Tibial nerve (tissue), 4 donors: ENCODE measurements around the gene NUP155. TPM values are rescaled to one million over a fixed set of nuclear protein-coding genes. Genes with fewer than 3 reads are reported as not detected.
"Not testable (repeated sequence)": the region's sequence is repeated elsewhere in the genome, so short reads cannot be mapped to it uniquely, and the experiment has no call there.

Experiments used
- DNase-seq, 2 donors: peaks; one replicate each; pipeline ENCODE4 v3.0.0-alpha.2; 2019; ENCODE audit warnings: low spot score in 2 of 2
- H3K27ac ChIP-seq, 4 donors: fragments of 200-600 bp; sonication (generic) in 3 of 4; one replicate each; pipeline ENCODE4 v1.5.1; 2017 to 2019; ENCODE audit warnings: mild to moderate bottlenecking in 1 of 4
- H3K27me3 ChIP-seq, 2 donors: fragments of 200-600 bp; sonication (generic) in 1 of 2; one replicate each; pipeline versions ENCODE4 v1.5.1 to v1.6.0; 2017 to 2019
- H3K36me3 ChIP-seq, 3 donors: fragments of 200-600 bp; sonication (generic); one replicate each; pipeline ENCODE4 v1.5.1; 2018 to 2019
- H3K4me1 ChIP-seq, 4 donors: fragments of 200-600 bp; sonication (generic) in 3 of 4; one replicate each; pipeline ENCODE4 v1.5.1; 2017 to 2019
- H3K4me3 ChIP-seq, 4 donors: fragments of 200-600 bp; sonication (generic) in 3 of 4; one replicate each; pipeline ENCODE4 v1.5.1; 2017 to 2019; ENCODE audit warnings: mild to moderate bottlenecking in 1 of 4, moderate library complexity in 1 of 4
- H3K9me3 ChIP-seq, 4 donors: fragments of 200-600 bp; sonication (generic) in 3 of 4; one replicate each; pipeline ENCODE4 v1.5.1; 2017 to 2019
- CTCF ChIP-seq, 5 experiments: fragments of 200-600 bp in 3 of 5; fragments of 450-650 bp in 2 of 5; sonication (generic) in 3 of 5; IDR thresholded peaks; one replicate each; pipeline ENCODE4 v1.5.1; 2016 to 2019; ENCODE audit warnings: antibody characterized with exemption in 5 of 5, mild to moderate bottlenecking in 3 of 5, moderate library complexity in 2 of 5
- EP300 ChIP-seq, 2 donors: sonication (generic); formaldehyde crosslinking; IDR thresholded peaks; one replicate each; pipeline ENCODE4 v1.6.1; 2017; ENCODE audit warnings: antibody characterized with exemption in 2 of 2, mild to moderate bottlenecking in 1 of 2
- POLR2A ChIP-seq, 2 donors: fragments of 450-650 bp; IDR thresholded peaks; one replicate each; pipeline ENCODE4 v1.6.1; 2017; ENCODE audit warnings: antibody characterized with exemption in 2 of 2, mild to moderate bottlenecking in 2 of 2, moderate library complexity in 2 of 2
- WGBS, 2 donors: methylation state at CpG; one replicate each; pipeline ENCODE4 v1.1.5; 2018; 5-methylcytosine and 5-hydroxymethylcytosine counted together
- total RNA-seq, 4 donors: library from RNA; depleted of rRNA; stranded (reverse); fragments of >200 nt; gene quantifications; one replicate each; pipeline ENCODE4 v1.1.0, GENCODE V29; 2016

NUP155 gene
- total RNA-seq, 4 donors from 2014 or later: 20.4 to 25.5 (median 22.6) TPM

GRCh38 chr5:37396352-37396751, 25.4 kb upstream of the NUP155 start:
- Histone ChIP-seq H3K4me3 (no peak overlapping the region), H3K36me3 (peaks cover 0 to 85% (median 0%) of the 10 kb centered on the region in 3 donors), H3K27me3 (no peaks in the 10 kb centered on the region), H3K4me1 (no peaks in the 10 kb centered on the region), H3K27ac (no peak overlapping the region), H3K9me3 (no peaks in the 10 kb centered on the region)
- no peak for TF ChIP-seq CTCF (IDR thresholded peaks at IDR 0.05)
- TF ChIP-seq POLR2A (IDR thresholded peaks at IDR 0.05): no peak
- TF ChIP-seq EP300 (IDR thresholded peaks at IDR 0.05): no peak
- no peak for DNase-seq
- 85% methylated on average over 5 of the region's 5 CpGs for WGBS, 2 donors

GRCh38 chr5:37391591-37391990, 20.7 kb upstream of the NUP155 start:
- TF ChIP-seq CTCF (IDR thresholded peaks at IDR 0.05) (no peak), POLR2A (IDR thresholded peaks at IDR 0.05) (no peak), EP300 (IDR thresholded peaks at IDR 0.05) (no peak)
- no peak overlapping the region for H3K27ac ChIP-seq
- H3K4me3 ChIP-seq: no peak overlapping the region
- H3K27me3 ChIP-seq: no peaks in the 10 kb centered on the region
- peaks cover 0 to 59% (median 0%) of the 10 kb centered on the region in 3 donors for H3K36me3 ChIP-seq
- WGBS, 2 donors: 81 to 85% methylated on average over 3 of the region's 3 CpGs
- peaks cover 0 to 4% (median 0%) of the 10 kb centered on the region in 4 donors for H3K4me1 ChIP-seq
- no peaks in the 10 kb centered on the region for H3K9me3 ChIP-seq
- no peak for DNase-seq

- peak; percentile 48 to 81 (median 61) for TF ChIP-seq CTCF (IDR thresholded peaks at IDR 0.05)
- peak; percentile 21 to 87 for TF ChIP-seq EP300 (IDR thresholded peaks at IDR 0.05)
- peak in 1 of 2 donors; percentile 9 for TF ChIP-seq POLR2A (IDR thresholded peaks at IDR 0.05)
- Histone ChIP-seq H3K4me3 (peak within 1 kb of the TSS; percentile 79 to 90 (median 82)), H3K4me1 (peaks cover 0 to 17% (median 8%) of the 10 kb centered on the region in 4 donors), H3K36me3 (peaks cover 0 to 31% (median 0%) of the 10 kb centered on the region in 3 donors), H3K27ac (peak within 1 kb of the TSS in 2 of 4 donors; percentile 63 to 76)
- WGBS, 2 donors: 0% methylated on average over 28 to 29 of the region's 39 CpGs
- peak; percentile 45 to 69 for DNase-seq
- H3K27me3 ChIP-seq, H3K9me3 ChIP-seq: not testable (repeated sequence)
Measured at GRCh38 chr5:37379100-37379628, 8.3 kb upstream of the NUP155 start, which contains the start of gene WDR70. Gene WDR70, plus strand, starts transcription at chr5:37379318. Its CDS starts 50 bp downstream, at chr5:37379368.

- not testable (repeated sequence) for DNase-seq, H3K27me3 ChIP-seq, H3K4me3 ChIP-seq, H3K9me3 ChIP-seq, H3K27ac ChIP-seq
- H3K4me1 ChIP-seq: peaks cover 0 to 17% (median 8%) of the 10 kb centered on the region in 4 donors
- WGBS, 2 donors: 91 to 95% methylated on average over 12 of the region's 12 CpGs
- peaks cover 0 to 20% (median 0%) of the 10 kb centered on the region in 3 donors for H3K36me3 ChIP-seq
Measured at GRCh38 chr5:37378066-37378465, 7.2 kb upstream of the NUP155 start.

GRCh38 chr5:37375091-37375490, 4.2 kb upstream of the NUP155 start:
- H3K36me3 ChIP-seq: no peaks in the 10 kb centered on the region
- no peak overlapping the region for H3K27ac ChIP-seq
- no peak for TF ChIP-seq POLR2A (IDR thresholded peaks at IDR 0.05)
- TF ChIP-seq CTCF (IDR thresholded peaks at IDR 0.05): no peak
- DNase-seq: no peak
- peaks cover 0 to 15% (median 5%) of the 10 kb centered on the region in 4 donors for H3K4me1 ChIP-seq
- no peaks in the 10 kb centered on the region for H3K9me3 ChIP-seq
- 84 to 86% methylated on average over 3 of the region's 3 CpGs for WGBS, 2 donors
- no peak overlapping the region for H3K4me3 ChIP-seq
- no peaks in the 10 kb centered on the region for H3K27me3 ChIP-seq
